HEK293 (cell line): Measurements from ENCODE around the gene PAK5.

Experiments
- CTCF ChIP-seq: fragments of 450-650 bp; formaldehyde crosslinking; IDR thresholded peaks from 2 replicates; pipeline ENCODE4 v1.5.1; 2016; ENCODE audit warnings: missing biosample characterization, missing genetic modification characterization
- REPIN1 ChIP-seq: fragments of 450-650 bp; formaldehyde crosslinking; IDR thresholded peaks from 2 replicates; pipeline ENCODE4 v1.5.1; 2017; ENCODE audit warnings: missing biosample characterization, missing genetic modification characterization, low read depth
- SALL2 ChIP-seq: fragments of 450-650 bp; formaldehyde crosslinking; IDR thresholded peaks from 2 replicates; pipeline ENCODE4 v1.5.0; 2017; ENCODE audit warnings: missing biosample characterization, mild to moderate bottlenecking, missing genetic modification characterization, borderline replicate concordance
- SP3 ChIP-seq: fragments of 450-650 bp; formaldehyde crosslinking; IDR thresholded peaks from 2 replicates; pipeline ENCODE4 v1.5.1; 2016; ENCODE audit warnings: missing biosample characterization, missing genetic modification characterization
- ZFP37 ChIP-seq: fragments of 450-650 bp; formaldehyde crosslinking; IDR thresholded peaks from 2 replicates; pipeline ENCODE4 v1.5.1; 2016; ENCODE audit warnings: missing biosample characterization, missing genetic modification characterization
- ZNF394 ChIP-seq: fragments of 450-650 bp; formaldehyde crosslinking; IDR thresholded peaks from 2 replicates; pipeline ENCODE4 v1.5.1; 2016; ENCODE audit warnings: missing biosample characterization, missing genetic modification characterization, mild to moderate bottlenecking, moderate library complexity, borderline replicate concordance
- ZNF629 ChIP-seq: fragments of 450-650 bp; formaldehyde crosslinking; IDR thresholded peaks from 2 replicates; pipeline ENCODE4 v1.5.1; 2017; ENCODE audit warnings: missing biosample characterization, missing genetic modification characterization

GRCh38 chr20:9591080-9591479 lies 247.8 kb downstream of the PAK5 start:
- TF ChIP-seq CTCF (tag by site-specific recombination), result no peak
- TF ChIP-seq ZFP37 (tag by site-specific recombination), result no peak
- TF ChIP-seq ZNF629 (tag by site-specific recombination), result no peak
- no peak for TF ChIP-seq REPIN1
- TF ChIP-seq SALL2 (tag by site-specific recombination), result no peak
- TF ChIP-seq ZNF394 (tag by site-specific recombination), result no peak
- TF ChIP-seq SP3 (tag by site-specific recombination), result no peak
